ENCODE data around the gene AKAP1. TPM values are rescaled to one million over a fixed set of nuclear protein-coding genes. Genes with fewer than 3 reads are reported as not detected.

Gene AKAP1
- total and polyA plus RNA-seq, 2 of the 8 experiments (the other 6 are each of a cell fraction or from before 2014, with no cell fraction given), result 120 to 156 TPM

DNA sequence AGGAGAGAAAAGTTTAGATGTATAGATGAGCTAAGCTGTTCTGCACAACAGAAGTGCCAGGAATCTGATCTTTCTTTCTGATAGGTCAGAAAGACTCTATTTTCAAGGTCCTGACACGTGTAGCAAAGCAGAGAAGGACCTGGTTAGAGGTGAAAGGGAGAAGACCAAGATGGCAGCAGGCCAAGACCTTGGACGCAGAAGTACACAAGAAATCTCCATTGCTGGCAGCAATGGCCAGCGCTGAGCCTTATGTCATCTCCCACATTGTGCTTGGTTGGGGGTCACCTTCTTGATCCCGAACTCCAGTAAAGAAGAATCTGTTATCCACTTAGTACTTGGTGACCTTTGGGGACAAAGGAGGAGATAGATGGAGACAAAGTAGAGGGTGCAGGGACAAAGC, 41.8 kb upstream of the AKAP1 start (continued):
- TF ChIP-seq, protein P1, sequence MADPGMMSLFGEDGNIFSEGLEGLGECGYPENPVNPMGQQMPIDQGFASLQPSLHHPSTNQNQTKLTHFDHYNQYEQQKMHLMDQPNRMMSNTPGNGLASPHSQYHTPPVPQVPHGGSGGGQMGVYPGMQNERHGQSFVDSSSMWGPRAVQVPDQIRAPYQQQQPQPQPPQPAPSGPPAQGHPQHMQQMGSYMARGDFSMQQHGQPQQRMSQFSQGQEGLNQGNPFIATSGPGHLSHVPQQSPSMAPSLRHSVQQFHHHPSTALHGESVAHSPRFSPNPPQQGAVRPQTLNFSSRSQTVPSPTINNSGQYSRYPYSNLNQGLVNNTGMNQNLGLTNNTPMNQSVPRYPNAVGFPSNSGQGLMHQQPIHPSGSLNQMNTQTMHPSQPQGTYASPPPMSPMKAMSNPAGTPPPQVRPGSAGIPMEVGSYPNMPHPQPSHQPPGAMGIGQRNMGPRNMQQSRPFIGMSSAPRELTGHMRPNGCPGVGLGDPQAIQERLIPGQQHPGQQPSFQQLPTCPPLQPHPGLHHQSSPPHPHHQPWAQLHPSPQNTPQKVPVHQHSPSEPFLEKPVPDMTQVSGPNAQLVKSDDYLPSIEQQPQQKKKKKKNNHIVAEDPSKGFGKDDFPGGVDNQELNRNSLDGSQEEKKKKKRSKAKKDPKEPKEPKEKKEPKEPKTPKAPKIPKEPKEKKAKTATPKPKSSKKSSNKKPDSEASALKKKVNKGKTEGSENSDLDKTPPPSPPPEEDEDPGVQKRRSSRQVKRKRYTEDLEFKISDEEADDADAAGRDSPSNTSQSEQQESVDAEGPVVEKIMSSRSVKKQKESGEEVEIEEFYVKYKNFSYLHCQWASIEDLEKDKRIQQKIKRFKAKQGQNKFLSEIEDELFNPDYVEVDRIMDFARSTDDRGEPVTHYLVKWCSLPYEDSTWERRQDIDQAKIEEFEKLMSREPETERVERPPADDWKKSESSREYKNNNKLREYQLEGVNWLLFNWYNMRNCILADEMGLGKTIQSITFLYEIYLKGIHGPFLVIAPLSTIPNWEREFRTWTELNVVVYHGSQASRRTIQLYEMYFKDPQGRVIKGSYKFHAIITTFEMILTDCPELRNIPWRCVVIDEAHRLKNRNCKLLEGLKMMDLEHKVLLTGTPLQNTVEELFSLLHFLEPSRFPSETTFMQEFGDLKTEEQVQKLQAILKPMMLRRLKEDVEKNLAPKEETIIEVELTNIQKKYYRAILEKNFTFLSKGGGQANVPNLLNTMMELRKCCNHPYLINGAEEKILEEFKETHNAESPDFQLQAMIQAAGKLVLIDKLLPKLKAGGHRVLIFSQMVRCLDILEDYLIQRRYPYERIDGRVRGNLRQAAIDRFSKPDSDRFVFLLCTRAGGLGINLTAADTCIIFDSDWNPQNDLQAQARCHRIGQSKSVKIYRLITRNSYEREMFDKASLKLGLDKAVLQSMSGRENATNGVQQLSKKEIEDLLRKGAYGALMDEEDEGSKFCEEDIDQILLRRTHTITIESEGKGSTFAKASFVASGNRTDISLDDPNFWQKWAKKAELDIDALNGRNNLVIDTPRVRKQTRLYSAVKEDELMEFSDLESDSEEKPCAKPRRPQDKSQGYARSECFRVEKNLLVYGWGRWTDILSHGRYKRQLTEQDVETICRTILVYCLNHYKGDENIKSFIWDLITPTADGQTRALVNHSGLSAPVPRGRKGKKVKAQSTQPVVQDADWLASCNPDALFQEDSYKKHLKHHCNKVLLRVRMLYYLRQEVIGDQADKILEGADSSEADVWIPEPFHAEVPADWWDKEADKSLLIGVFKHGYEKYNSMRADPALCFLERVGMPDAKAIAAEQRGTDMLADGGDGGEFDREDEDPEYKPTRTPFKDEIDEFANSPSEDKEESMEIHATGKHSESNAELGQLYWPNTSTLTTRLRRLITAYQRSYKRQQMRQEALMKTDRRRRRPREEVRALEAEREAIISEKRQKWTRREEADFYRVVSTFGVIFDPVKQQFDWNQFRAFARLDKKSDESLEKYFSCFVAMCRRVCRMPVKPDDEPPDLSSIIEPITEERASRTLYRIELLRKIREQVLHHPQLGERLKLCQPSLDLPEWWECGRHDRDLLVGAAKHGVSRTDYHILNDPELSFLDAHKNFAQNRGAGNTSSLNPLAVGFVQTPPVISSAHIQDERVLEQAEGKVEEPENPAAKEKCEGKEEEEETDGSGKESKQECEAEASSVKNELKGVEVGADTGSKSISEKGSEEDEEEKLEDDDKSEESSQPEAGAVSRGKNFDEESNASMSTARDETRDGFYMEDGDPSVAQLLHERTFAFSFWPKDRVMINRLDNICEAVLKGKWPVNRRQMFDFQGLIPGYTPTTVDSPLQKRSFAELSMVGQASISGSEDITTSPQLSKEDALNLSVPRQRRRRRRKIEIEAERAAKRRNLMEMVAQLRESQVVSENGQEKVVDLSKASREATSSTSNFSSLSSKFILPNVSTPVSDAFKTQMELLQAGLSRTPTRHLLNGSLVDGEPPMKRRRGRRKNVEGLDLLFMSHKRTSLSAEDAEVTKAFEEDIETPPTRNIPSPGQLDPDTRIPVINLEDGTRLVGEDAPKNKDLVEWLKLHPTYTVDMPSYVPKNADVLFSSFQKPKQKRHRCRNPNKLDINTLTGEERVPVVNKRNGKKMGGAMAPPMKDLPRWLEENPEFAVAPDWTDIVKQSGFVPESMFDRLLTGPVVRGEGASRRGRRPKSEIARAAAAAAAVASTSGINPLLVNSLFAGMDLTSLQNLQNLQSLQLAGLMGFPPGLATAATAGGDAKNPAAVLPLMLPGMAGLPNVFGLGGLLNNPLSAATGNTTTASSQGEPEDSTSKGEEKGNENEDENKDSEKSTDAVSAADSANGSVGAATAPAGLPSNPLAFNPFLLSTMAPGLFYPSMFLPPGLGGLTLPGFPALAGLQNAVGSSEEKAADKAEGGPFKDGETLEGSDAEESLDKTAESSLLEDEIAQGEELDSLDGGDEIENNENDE (IDR thresholded peaks at IDR 0.05; ENCODE audit: insufficient replicate concordance, low read length), result no peak
- TF ChIP-seq SP1 (IDR thresholded peaks at IDR 0.05; ENCODE audit: low read depth, low read length) (no peak), ASH2L (IDR thresholded peaks at IDR 0.05; ENCODE audit: low read length) (no peak), RXRA (IDR thresholded peaks at IDR 0.05; ENCODE audit: insufficient read depth, low read depth, low read length) (no peak)
- TF ChIP-seq, protein P2, sequence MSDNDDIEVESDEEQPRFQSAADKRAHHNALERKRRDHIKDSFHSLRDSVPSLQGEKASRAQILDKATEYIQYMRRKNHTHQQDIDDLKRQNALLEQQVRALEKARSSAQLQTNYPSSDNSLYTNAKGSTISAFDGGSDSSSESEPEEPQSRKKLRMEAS (IDR thresholded peaks at IDR 0.05), result no peak

Data from H1 (cell line).